ENCODE measurements around the gene NLRP6.

The NLRP6 gene

GRCh38 chr11:287821-288477, 9.7 kb downstream of the NLRP6 start:
- DNase-seq (ENCODE audit: low read depth): no peak
- no peak for TF ChIP-seq CTCF (conservative IDR thresholded peaks at IDR 0.05; ENCODE audit: control insufficient read depth, insufficient read depth, low read depth, low read length)

GRCh38 chr11:288478-289397, 10.5 kb downstream of the NLRP6 start, which contains the start of gene PGGHG:
Gene PGGHG (plus strand): TSS chr11:289126. CDS start chr11:289817, 691 bp downstream.
- DNase-seq (ENCODE audit: low read depth): no peak
- TF ChIP-seq CTCF (conservative IDR thresholded peaks at IDR 0.05; ENCODE audit: control insufficient read depth, insufficient read depth, low read depth, low read length): no peak
- peak within 1 kb of the TSS; percentile 48 for H3K4me3 ChIP-seq (ENCODE audit: control insufficient read depth, low read depth, low read length)

More at GRCh38 chr11:287821-288477, 9.7 kb downstream of the NLRP6 start:
- H3K4me3 ChIP-seq (ENCODE audit: control insufficient read depth, low read depth, low read length): peak overlapping the region; percentile 48

- no peak for TF ChIP-seq CTCF (conservative IDR thresholded peaks at IDR 0.05; ENCODE audit: control insufficient read depth, insufficient read depth, low read depth, low read length)
- DNase-seq (ENCODE audit: low read depth): no peak
- H3K4me3 ChIP-seq (ENCODE audit: control insufficient read depth, low read depth, low read length): peak overlapping the region; percentile 27
Measured at GRCh38 chr11:289398-289711, 11.1 kb downstream of the NLRP6 start.

GRCh38 chr11:289712-290620, 11.8 kb downstream of the NLRP6 start:
- TF ChIP-seq CTCF (conservative IDR thresholded peaks at IDR 0.05; ENCODE audit: control insufficient read depth, insufficient read depth, low read depth, low read length): no peak
- DNase-seq (ENCODE audit: low read depth): no peak
- H3K4me3 ChIP-seq (ENCODE audit: control insufficient read depth, low read depth, low read length): peak overlapping the region; percentile 27

GRCh38 chr11:290621-291231, 12.5 kb downstream of the NLRP6 start:
- no peak overlapping the region for H3K4me3 ChIP-seq (ENCODE audit: control insufficient read depth, low read depth, low read length)
- DNase-seq (ENCODE audit: low read depth): no peak
- no peak for TF ChIP-seq CTCF (conservative IDR thresholded peaks at IDR 0.05; ENCODE audit: control insufficient read depth, insufficient read depth, low read depth, low read length)
